A549 (cell line): ENCODE measurements around the gene PCOLCE2.

Source experiments
- CBX2 ChIP-seq: fragments of 200-600 bp; sonication (generic); IDR thresholded peaks from 2 replicates; pipeline ENCODE4 v1.6.1; 2016; ENCODE audit warnings: low read depth, mild to moderate bottlenecking, borderline replicate concordance
- CEBPB ChIP-seq, 2 experiments: fragments of >200 bp in 1 of 2; sonication (Bioruptor Twin) in 1 of 2; formaldehyde crosslinking in 1 of 2; IDR thresholded peaks; 2 replicates each; pipeline ENCODE4 v1.6.1; 2012 to 2016
- CHD4 ChIP-seq: fragments of 200-600 bp; sonication (generic); IDR thresholded peaks from 2 replicates; pipeline ENCODE4 v1.6.1; 2016; ENCODE audit warnings: antibody characterized with exemption, mild to moderate bottlenecking, borderline replicate concordance
- JUN ChIP-seq, 2 experiments: fragments of >200 bp; sonication (Bioruptor Twin); formaldehyde crosslinking; IDR thresholded peaks; 2 replicates in 1 of 2; 3 replicates in 1 of 2; pipeline ENCODE4 v1.6.1; 2016 to 2017
- POLR2A ChIP-seq: IDR thresholded peaks from 2 replicates; pipeline ENCODE4 v1.6.1; 2012; ENCODE audit warnings: mild to moderate bottlenecking, low read length
- POLR2AphosphoS2 ChIP-seq: conservative IDR thresholded peaks from 2 replicates; pipeline ENCODE4 v1.6.1; 2012; ENCODE audit warnings: low read length, improper control_type of control experiment, inconsistent platforms
- RARB ChIP-seq: fragments of 250-450 bp; sonication (Bioruptor Pico); IDR thresholded peaks from 2 replicates; pipeline ENCODE4 v1.8.0; 2021; ENCODE audit warnings: mild to moderate bottlenecking, moderate library complexity
- RCOR1 ChIP-seq: fragments of 150-350 bp; IDR thresholded peaks from 2 replicates; pipeline ENCODE4 v1.6.1; 2014; ENCODE audit warnings: antibody characterized with exemption, low read length, low read depth
- RFX5 ChIP-seq: fragments of 450-650 bp; IDR thresholded peaks from 2 replicates; pipeline ENCODE4 v1.7.1; 2014; ENCODE audit warnings: antibody characterized with exemption, mild to moderate bottlenecking, moderate library complexity
- SMC3 ChIP-seq: fragments of >200 bp; sonication (Bioruptor Twin); formaldehyde crosslinking; IDR thresholded peaks from 3 replicates; pipeline ENCODE4 v1.6.1; 2018; ENCODE audit warnings: inconsistent platforms
- TF ChIP-seq, protein P1 (sequence below): fragments of >200 bp; sonication (Bioruptor Twin); formaldehyde crosslinking; IDR thresholded peaks from 3 replicates; pipeline ENCODE4 v1.5.1; 2016

DNA sequence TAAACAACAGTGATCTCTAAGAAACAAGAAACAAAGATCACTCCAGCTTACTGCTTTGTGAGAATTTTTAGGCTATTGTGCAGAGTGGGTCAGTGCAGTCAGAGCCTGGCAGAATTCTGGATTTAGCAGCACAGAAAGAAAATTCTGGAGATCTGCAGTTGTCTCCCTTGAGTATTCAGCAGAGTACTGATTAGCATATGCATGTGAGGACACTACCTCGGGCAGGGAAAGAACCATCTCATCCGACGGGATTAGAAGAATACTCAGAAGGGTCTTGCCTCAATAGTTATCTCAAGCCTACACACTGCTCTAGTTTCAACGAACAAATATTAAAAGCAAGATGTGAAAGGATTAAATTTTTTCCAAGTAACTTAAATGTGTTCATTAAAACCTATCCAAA lies 94.4 kb downstream of the PCOLCE2 start:
- TF ChIP-seq, protein P1, sequence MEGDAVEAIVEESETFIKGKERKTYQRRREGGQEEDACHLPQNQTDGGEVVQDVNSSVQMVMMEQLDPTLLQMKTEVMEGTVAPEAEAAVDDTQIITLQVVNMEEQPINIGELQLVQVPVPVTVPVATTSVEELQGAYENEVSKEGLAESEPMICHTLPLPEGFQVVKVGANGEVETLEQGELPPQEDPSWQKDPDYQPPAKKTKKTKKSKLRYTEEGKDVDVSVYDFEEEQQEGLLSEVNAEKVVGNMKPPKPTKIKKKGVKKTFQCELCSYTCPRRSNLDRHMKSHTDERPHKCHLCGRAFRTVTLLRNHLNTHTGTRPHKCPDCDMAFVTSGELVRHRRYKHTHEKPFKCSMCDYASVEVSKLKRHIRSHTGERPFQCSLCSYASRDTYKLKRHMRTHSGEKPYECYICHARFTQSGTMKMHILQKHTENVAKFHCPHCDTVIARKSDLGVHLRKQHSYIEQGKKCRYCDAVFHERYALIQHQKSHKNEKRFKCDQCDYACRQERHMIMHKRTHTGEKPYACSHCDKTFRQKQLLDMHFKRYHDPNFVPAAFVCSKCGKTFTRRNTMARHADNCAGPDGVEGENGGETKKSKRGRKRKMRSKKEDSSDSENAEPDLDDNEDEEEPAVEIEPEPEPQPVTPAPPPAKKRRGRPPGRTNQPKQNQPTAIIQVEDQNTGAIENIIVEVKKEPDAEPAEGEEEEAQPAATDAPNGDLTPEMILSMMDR: no peak
- TF ChIP-seq SMC3 (no peak), POLR2A (no peak), RFX5 (no peak), POLR2AphosphoS2 (no peak), RARB (no peak), CHD4 (no peak), RCOR1 (no peak), CBX2 (no peak), CEBPB (IDR thresholded peaks at IDR 0.05) (no peak), JUN (IDR thresholded peaks at IDR 0.05) (no peak)
